ENCODE measurements around the gene SUN1.
A peak's percentile ranks its signal among the peaks of the same experiment; 100 is the strongest.

The SUN1 gene

GRCh38 chr7:915291-916218 is 83.3 kb downstream of the SUN1 start:
- H3K4me3 ChIP-seq (ENCODE audit: low read depth, low read length), result no peak overlapping the region
- peaks cover 16% of the 10 kb centered on the region for H3K4me1 ChIP-seq
- no peak for TF ChIP-seq CTCF (IDR thresholded peaks at IDR 0.05; ENCODE audit: low read depth, low read length)
- H3K27me3 ChIP-seq, result no peaks in the 10 kb centered on the region
- DNase-seq, result peak; percentile 65
- H3K36me3 ChIP-seq, result no peaks in the 10 kb centered on the region
- no peaks in the 10 kb centered on the region for H3K9me3 ChIP-seq

GRCh38 chr7:916291-916941 is 84.1 kb downstream of the SUN1 start:
- TF ChIP-seq CTCF (IDR thresholded peaks at IDR 0.05; ENCODE audit: low read depth, low read length), result no peak
- H3K4me3 ChIP-seq (ENCODE audit: low read depth, low read length), result peak overlapping the region; percentile 43
- H3K27me3 ChIP-seq, result no peaks in the 10 kb centered on the region
- no peaks in the 10 kb centered on the region for H3K9me3 ChIP-seq
- peaks cover 16% of the 10 kb centered on the region for H3K4me1 ChIP-seq
- H3K36me3 ChIP-seq, result no peaks in the 10 kb centered on the region
- DNase-seq, result peak; percentile 75

DNA sequence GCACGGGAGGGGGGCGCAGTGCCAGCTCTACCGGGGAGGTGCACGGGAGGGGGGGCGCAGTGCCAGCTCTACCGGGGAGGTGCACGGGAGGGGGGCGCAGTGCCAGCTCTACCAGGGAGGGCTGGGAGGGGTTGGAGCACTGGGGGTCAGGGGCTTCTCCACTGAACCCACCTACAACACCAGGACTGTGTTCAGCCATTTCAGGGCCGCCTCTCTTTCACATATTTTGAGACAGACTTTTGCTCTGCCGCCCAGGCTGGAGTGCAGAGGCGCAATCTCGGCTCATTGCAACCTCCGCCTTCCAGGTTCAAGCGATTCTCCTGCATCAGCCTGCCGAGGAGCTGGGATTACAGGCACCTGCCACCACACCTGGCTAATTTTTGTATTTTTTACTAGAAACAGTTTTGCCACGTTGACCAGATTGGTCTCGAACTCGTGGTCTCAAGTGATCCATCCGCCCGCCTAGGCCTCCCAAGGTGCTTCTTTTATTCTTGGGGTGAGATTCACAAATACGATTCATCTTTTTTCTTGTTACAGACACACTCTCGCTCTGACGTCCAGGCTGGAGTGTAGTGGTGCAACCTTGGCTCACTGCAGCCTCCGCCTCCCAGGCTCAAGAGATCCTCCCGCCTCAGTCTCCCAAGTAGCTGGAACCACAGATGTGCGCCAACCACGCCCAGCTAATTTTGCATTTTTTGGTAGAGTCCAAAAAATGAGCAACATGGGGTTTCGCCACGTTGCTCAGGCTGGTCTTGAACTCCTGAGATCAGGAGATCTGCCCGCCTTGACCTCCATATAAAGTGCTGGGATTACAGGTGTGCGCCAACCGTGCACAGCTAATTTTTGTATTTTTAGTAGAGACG is 85.2 kb downstream of the SUN1 start:
- no peak for TF ChIP-seq CTCF (IDR thresholded peaks at IDR 0.05; ENCODE audit: low read depth, low read length)
- no peaks in the 10 kb centered on the region for H3K9me3 ChIP-seq
- peaks cover 16% of the 10 kb centered on the region for H3K4me1 ChIP-seq
- no peaks in the 10 kb centered on the region for H3K27me3 ChIP-seq
- no peaks in the 10 kb centered on the region for H3K36me3 ChIP-seq
- H3K4me3 ChIP-seq (ENCODE audit: low read depth, low read length), result no peak overlapping the region
- no peak for DNase-seq

DNA sequence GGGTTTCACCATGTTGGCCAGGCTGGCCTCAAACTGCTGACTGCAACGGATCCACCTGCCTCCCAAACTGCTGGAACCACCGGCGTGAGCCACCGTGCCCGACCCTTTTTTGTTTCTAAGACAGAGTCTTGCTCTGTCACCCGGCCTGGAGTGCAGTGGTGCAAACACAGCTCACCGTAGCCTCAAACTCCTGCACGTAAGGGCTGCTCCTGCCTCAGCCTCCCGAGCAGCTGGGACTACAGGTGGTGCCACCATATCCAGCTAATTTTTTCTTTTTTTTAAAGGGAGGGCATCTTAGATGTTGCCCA is 85.8 kb downstream of the SUN1 start:
- TF ChIP-seq CTCF (IDR thresholded peaks at IDR 0.05; ENCODE audit: low read depth, low read length), result no peak
- no peaks in the 10 kb centered on the region for H3K36me3 ChIP-seq
- H3K27me3 ChIP-seq, result no peaks in the 10 kb centered on the region
- H3K9me3 ChIP-seq, result no peaks in the 10 kb centered on the region
- peaks cover 19% of the 10 kb centered on the region for H3K4me1 ChIP-seq
- no peak for DNase-seq
- no peak overlapping the region for H3K4me3 ChIP-seq (ENCODE audit: low read depth, low read length)

GRCh38 chr7:918441-919113 is 86.3 kb downstream of the SUN1 start:
- no peak overlapping the region for H3K4me3 ChIP-seq (ENCODE audit: low read depth, low read length)
- H3K9me3 ChIP-seq, result no peaks in the 10 kb centered on the region
- TF ChIP-seq CTCF (IDR thresholded peaks at IDR 0.05; ENCODE audit: low read depth, low read length), result no peak
- H3K27me3 ChIP-seq, result no peaks in the 10 kb centered on the region
- no peaks in the 10 kb centered on the region for H3K36me3 ChIP-seq
- DNase-seq, result no peak
- peaks cover 19% of the 10 kb centered on the region for H3K4me1 ChIP-seq
